Vagina (tissue), 2 donors: ENCODE data around the gene ABHD16B. TPM values are rescaled to one million over a fixed set of nuclear protein-coding genes. Genes with fewer than 3 reads are reported as not detected.

ENCODE experiments used
- DNase-seq, 2 donors: peaks; one replicate each; pipeline ENCODE4 v3.0.0-alpha.2; 2017; ENCODE audit errors: extremely low spot score in 2 of 2
- H3K27ac ChIP-seq: fragments of 200-600 bp; sonication (generic); one replicate; pipeline ENCODE4 v1.5.1; 2019
- H3K27me3 ChIP-seq: fragments of 200-600 bp; sonication (generic); one replicate; pipeline ENCODE4 v1.5.1; 2019
- H3K36me3 ChIP-seq, 2 donors: fragments of 200-600 bp; sonication (generic); one replicate each; pipeline ENCODE4 v1.5.1; 2017 to 2019
- H3K4me1 ChIP-seq: fragments of 200-600 bp; sonication (generic); one replicate; pipeline ENCODE4 v1.5.1; 2019
- H3K4me3 ChIP-seq, 2 donors: fragments of 200-600 bp; sonication (generic); 1 replicate in 1 of 2; 2 replicates in 1 of 2; pipeline ENCODE4 v1.5.1; 2016 to 2019
- H3K9me3 ChIP-seq: fragments of 200-600 bp; sonication (generic); one replicate; pipeline ENCODE4 v1.5.1; 2019
- CTCF ChIP-seq, 3 experiments: fragments of 450-650 bp in 2 of 3; fragments of 200-600 bp in 1 of 3; sonication (generic) in 1 of 3; IDR thresholded peaks; one replicate each; pipeline ENCODE4 v1.5.1; 2017 to 2019; ENCODE audit warnings: antibody characterized with exemption in 3 of 3, mild to moderate bottlenecking in 2 of 3, moderate library complexity in 2 of 3
- POLR2A ChIP-seq, 2 donors: fragments of 450-650 bp; IDR thresholded peaks; one replicate each; pipeline ENCODE4 v1.6.1; 2017; ENCODE audit warnings: antibody characterized with exemption in 2 of 2, mild to moderate bottlenecking in 2 of 2, moderate library complexity in 2 of 2
- POLR2AphosphoS5 ChIP-seq, 2 donors: sonication (generic); formaldehyde crosslinking; IDR thresholded peaks; one replicate each; pipeline ENCODE4 v1.9.0; 2017; ENCODE audit warnings: antibody characterized with exemption in 2 of 2, mild to moderate bottlenecking in 2 of 2, low read depth in 1 of 2; ENCODE audit not compliant: insufficient read depth in 1 of 2
- intact Hi-C: fragments of 100-400 bp; cut with DNase I; formaldehyde crosslinking; loops from one replicate; pipeline ENCODE4 v1.15.1; 2023
- total RNA-seq: library from RNA; depleted of rRNA; stranded (reverse); fragments of >200 nt; gene quantifications from one replicate; pipeline ENCODE4 v1.2.3, GENCODE V29; 2016

ABHD16B gene
- total RNA-seq, 1 donor from 2014 or later = not detected

- Histone ChIP-seq H3K27me3 (no peaks in the 10 kb centered on the region), H3K4me1 (peaks cover 11% of the 10 kb centered on the region), H3K36me3 (peaks cover 0 to 44% of the 10 kb centered on the region in 2 donors), H3K9me3 (no peaks in the 10 kb centered on the region), H3K27ac (no peak overlapping the region), H3K4me3 (no peak overlapping the region)
- no peak for DNase-seq
- TF ChIP-seq CTCF (IDR thresholded peaks at IDR 0.05) = no peak
- TF ChIP-seq POLR2AphosphoS5 (IDR thresholded peaks at IDR 0.05; ENCODE audit: insufficient read depth in 1 of 2, low read depth in 1 of 2) = no peak
- no peak for TF ChIP-seq POLR2A (IDR thresholded peaks at IDR 0.05)
- intact Hi-C loops = no loop called here
These were observed 24.2 kb downstream of the ABHD16B start for GRCh38 chr20:63885264-63886053.

- H3K27me3 ChIP-seq = no peaks in the 10 kb centered on the region
- H3K4me1 ChIP-seq = peaks cover 14% of the 10 kb centered on the region
- no peak for TF ChIP-seq POLR2A (IDR thresholded peaks at IDR 0.05)
- no peak for TF ChIP-seq POLR2AphosphoS5 (IDR thresholded peaks at IDR 0.05; ENCODE audit: insufficient read depth in 1 of 2, low read depth in 1 of 2)
- no peak for TF ChIP-seq CTCF (IDR thresholded peaks at IDR 0.05)
- DNase-seq = no peak
- H3K36me3 ChIP-seq = peaks cover 0 to 44% of the 10 kb centered on the region in 2 donors
- intact Hi-C loops = no loop called here
- H3K4me3 ChIP-seq = no peak overlapping the region
- H3K27ac ChIP-seq = no peak overlapping the region
- H3K9me3 ChIP-seq = no peaks in the 10 kb centered on the region
These were observed 24.7 kb downstream of the ABHD16B start for GRCh38 chr20:63886054-63886419.

GRCh38 chr20:63886921-63887320 is 25.6 kb downstream of the ABHD16B start:
- no peak overlapping the region for H3K27ac ChIP-seq
- H3K4me3 ChIP-seq = no peak overlapping the region
- peaks cover 0 to 52% of the 10 kb centered on the region in 2 donors for H3K36me3 ChIP-seq
- H3K4me1 ChIP-seq = peaks cover 15% of the 10 kb centered on the region
- no peaks in the 10 kb centered on the region for H3K27me3 ChIP-seq
- no peaks in the 10 kb centered on the region for H3K9me3 ChIP-seq
- intact Hi-C loops = no loop called here
- TF ChIP-seq POLR2A (IDR thresholded peaks at IDR 0.05) = no peak
- TF ChIP-seq CTCF (IDR thresholded peaks at IDR 0.05) = no peak
- no peak for TF ChIP-seq POLR2AphosphoS5 (IDR thresholded peaks at IDR 0.05; ENCODE audit: insufficient read depth in 1 of 2, low read depth in 1 of 2)
- DNase-seq = no peak

GRCh38 chr20:63889241-63890200 is 28.2 kb downstream of the ABHD16B start:
- Histone ChIP-seq H3K4me1 (peaks cover 21% of the 10 kb centered on the region), H3K4me3 (no peak overlapping the region), H3K9me3 (no peaks in the 10 kb centered on the region), H3K27ac (peak overlapping the region; percentile 62), H3K27me3 (no peaks in the 10 kb centered on the region), H3K36me3 (peaks cover 0 to 31% of the 10 kb centered on the region in 2 donors)
- DNase-seq = no peak
- intact Hi-C loops = no loop called here
- TF ChIP-seq POLR2A (IDR thresholded peaks at IDR 0.05) = no peak
- TF ChIP-seq CTCF (IDR thresholded peaks at IDR 0.05) = no peak
- TF ChIP-seq POLR2AphosphoS5 (IDR thresholded peaks at IDR 0.05; ENCODE audit: insufficient read depth in 1 of 2, low read depth in 1 of 2) = peak in 1 of 2 donors; percentile 57
